Measurements from ENCODE around the gene GPC4.

GPC4 gene

GRCh38 chrX:133448512-133449076, 33.3 kb upstream of the GPC4 start:
- no peak for TF ChIP-seq FOXM1 (IDR thresholded peaks at IDR 0.05; ENCODE audit: borderline replicate concordance, low read depth)
- no peak for TF ChIP-seq TAF1 (IDR thresholded peaks at IDR 0.05; ENCODE audit: low read depth)
- TF ChIP-seq CREB1 (IDR thresholded peaks at IDR 0.05; ENCODE audit: low read depth): no peak
- TF ChIP-seq, protein P1, sequence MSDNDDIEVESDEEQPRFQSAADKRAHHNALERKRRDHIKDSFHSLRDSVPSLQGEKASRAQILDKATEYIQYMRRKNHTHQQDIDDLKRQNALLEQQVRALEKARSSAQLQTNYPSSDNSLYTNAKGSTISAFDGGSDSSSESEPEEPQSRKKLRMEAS (IDR thresholded peaks at IDR 0.05): no peak
- TF ChIP-seq YY1 (IDR thresholded peaks at IDR 0.05; ENCODE audit: low read depth): no peak
- no peak for TF ChIP-seq REST (IDR thresholded peaks at IDR 0.05; ENCODE audit: low read depth)
- TF ChIP-seq RAD21 (IDR thresholded peaks at IDR 0.05; ENCODE audit: low read depth): no peak
- TF ChIP-seq TEAD4 (IDR thresholded peaks at IDR 0.05): no peak
- no peak for TF ChIP-seq TCF12 (IDR thresholded peaks at IDR 0.05; ENCODE audit: low read depth)
- TF ChIP-seq EGR1 (IDR thresholded peaks at IDR 0.05): no peak
- TF ChIP-seq ZBTB7A (IDR thresholded peaks at IDR 0.05; ENCODE audit: low read depth): no peak

GRCh38 chrX:133444952-133445831, 29.9 kb upstream of the GPC4 start:
- no peak for TF ChIP-seq USF1 (IDR thresholded peaks at IDR 0.05)
- TF ChIP-seq TAF1 (IDR thresholded peaks at IDR 0.05; ENCODE audit: low read depth): peak; percentile 49; the same call in 1 of the 2 replicates

- TF ChIP-seq EP300 (IDR thresholded peaks at IDR 0.05; ENCODE audit: borderline replicate concordance) (no peak), YY1 (IDR thresholded peaks at IDR 0.05; ENCODE audit: low read depth) (no peak), EGR1 (IDR thresholded peaks at IDR 0.05) (no peak), CEBPB (IDR thresholded peaks at IDR 0.05) (no peak), TCF12 (IDR thresholded peaks at IDR 0.05; ENCODE audit: low read depth) (no peak), USF1 (IDR thresholded peaks at IDR 0.05) (no peak), REST (IDR thresholded peaks at IDR 0.05; ENCODE audit: low read depth) (no peak), CREB1 (IDR thresholded peaks at IDR 0.05; ENCODE audit: low read depth) (no peak), ZBTB7A (IDR thresholded peaks at IDR 0.05; ENCODE audit: low read depth) (no peak), NFIC (IDR thresholded peaks at IDR 0.05) (no peak), RAD21 (IDR thresholded peaks at IDR 0.05; ENCODE audit: low read depth) (no peak), FOXM1 (IDR thresholded peaks at IDR 0.05; ENCODE audit: borderline replicate concordance, low read depth) (no peak), TEAD4 (IDR thresholded peaks at IDR 0.05) (no peak), TAF1 (IDR thresholded peaks at IDR 0.05; ENCODE audit: low read depth) (no peak)
- TF ChIP-seq, protein P1 (IDR thresholded peaks at IDR 0.05): no peak
Measured at GRCh38 chrX:133444196-133444595, 28.9 kb upstream of the GPC4 start.

- TF ChIP-seq TCF12 (IDR thresholded peaks at IDR 0.05; ENCODE audit: low read depth) (no peak), CREB1 (IDR thresholded peaks at IDR 0.05; ENCODE audit: low read depth) (no peak), CEBPB (IDR thresholded peaks at IDR 0.05) (no peak)
- TF ChIP-seq, protein P1 (IDR thresholded peaks at IDR 0.05): no peak
Measured at GRCh38 chrX:133440797-133441163, 25.5 kb upstream of the GPC4 start.

- TF ChIP-seq NFIC (IDR thresholded peaks at IDR 0.05): no peak
- TF ChIP-seq TEAD4 (IDR thresholded peaks at IDR 0.05): no peak
- no peak for TF ChIP-seq ZBTB7A (IDR thresholded peaks at IDR 0.05; ENCODE audit: low read depth)
- TF ChIP-seq CEBPB (IDR thresholded peaks at IDR 0.05): no peak
Measured at GRCh38 chrX:133440081-133440796, 24.9 kb upstream of the GPC4 start.

Measured in Ishikawa (cell line).